GM18867 (cell line): ENCODE measurements around the gene ZBBX.

ENCODE experiments used
- ATAC-seq: cut with Tn5 transposase; IDR thresholded peaks from one replicate; pipeline ENCODE4 v1.9.1; 2021; ENCODE audit warnings: mild to moderate bottlenecking, moderate library complexity; ENCODE audit not compliant: unreplicated experiment

The ZBBX gene

GRCh38 chr3:167318996-167319615, 61.0 kb downstream of the ZBBX start:
- no peak for ATAC-seq

- no peak for ATAC-seq
These were observed 61.8 kb downstream of the ZBBX start for GRCh38 chr3:167318306-167318705.

GRCh38 chr3:167306319-167306718, 73.8 kb downstream of the ZBBX start:
- no peak for ATAC-seq

GRCh38 chr3:167305340-167305890, 74.7 kb downstream of the ZBBX start:
- ATAC-seq: no peak

- no peak for ATAC-seq
These were observed 76.0 kb downstream of the ZBBX start for GRCh38 chr3:167304077-167304476.

- no peak for ATAC-seq
These were observed 77.4 kb downstream of the ZBBX start for GRCh38 chr3:167302678-167303077.

- ATAC-seq: no peak
These were observed 79.9 kb downstream of the ZBBX start for GRCh38 chr3:167300207-167300606.

- ATAC-seq: no peak
These were observed 90.7 kb downstream of the ZBBX start for GRCh38 chr3:167289435-167289834.

- no peak for ATAC-seq
These were observed 91.4 kb downstream of the ZBBX start for GRCh38 chr3:167288737-167289136.

- no peak for ATAC-seq
These were observed 92.8 kb downstream of the ZBBX start for GRCh38 chr3:167287308-167287707.

GRCh38 chr3:167274141-167274874, 105.8 kb downstream of the ZBBX start:
- no peak for ATAC-seq

GRCh38 chr3:167253037-167253436, 127.1 kb downstream of the ZBBX start:
- no peak for ATAC-seq

- no peak for ATAC-seq
These were observed 128.4 kb downstream of the ZBBX start for GRCh38 chr3:167251678-167252077.

- ATAC-seq: no peak
These were observed 133.8 kb downstream of the ZBBX start for GRCh38 chr3:167246252-167246651.

- ATAC-seq: no peak
These were observed 138.8 kb downstream of the ZBBX start for GRCh38 chr3:167241048-167241845.

- no peak for ATAC-seq
These were observed 152.0 kb downstream of the ZBBX start for GRCh38 chr3:167228135-167228534.

GRCh38 chr3:167225821-167226220, 154.3 kb downstream of the ZBBX start:
- ATAC-seq: no peak

- ATAC-seq: no peak
These were observed 171.1 kb downstream of the ZBBX start for GRCh38 chr3:167209011-167209410.

GRCh38 chr3:167203062-167203461, 177.0 kb downstream of the ZBBX start:
- ATAC-seq: no peak

- ATAC-seq: no peak
These were observed 181.0 kb downstream of the ZBBX start for GRCh38 chr3:167198949-167199600.
